Measurements from ENCODE around the gene TTPAL.

The TTPAL gene

GRCh38 chr20:44475694-44476560 lies at the start of gene TTPAL:
Gene TTPAL (plus strand): TSS chr20:44475874. CDS start chr20:44480000, 4,126 bp downstream.
- peak; percentile 83 to 88 for DNase-seq (ENCODE audit: low read depth in 2 of 2)

- no peak for DNase-seq (ENCODE audit: low read depth in 2 of 2)
Measured at GRCh38 chr20:44425923-44426322, 49.8 kb upstream of the TTPAL start.

GRCh38 chr20:44426879-44427790 lies 48.5 kb upstream of the TTPAL start:
- DNase-seq (ENCODE audit: low read depth in 2 of 2): no peak

- no peak for DNase-seq (ENCODE audit: low read depth in 2 of 2)
Measured at GRCh38 chr20:44427804-44428173, 47.9 kb upstream of the TTPAL start.

GRCh38 chr20:44428174-44429016 lies 47.3 kb upstream of the TTPAL start:
- no peak for DNase-seq (ENCODE audit: low read depth in 2 of 2)

GRCh38 chr20:44429017-44429339 lies 46.7 kb upstream of the TTPAL start:
- no peak for DNase-seq (ENCODE audit: low read depth in 2 of 2)

GRCh38 chr20:44429419-44430269 lies 46.0 kb upstream of the TTPAL start:
- no peak for DNase-seq (ENCODE audit: low read depth in 2 of 2)

GRCh38 chr20:44430270-44431065 lies 45.2 kb upstream of the TTPAL start:
- DNase-seq (ENCODE audit: low read depth in 2 of 2): no peak

- no peak for DNase-seq (ENCODE audit: low read depth in 2 of 2)
Measured at GRCh38 chr20:44431118-44431501, 44.6 kb upstream of the TTPAL start.

- DNase-seq (ENCODE audit: low read depth in 2 of 2): no peak
Measured at GRCh38 chr20:44431502-44432234, 44.0 kb upstream of the TTPAL start.

GRCh38 chr20:44432618-44433577 lies 42.8 kb upstream of the TTPAL start:
- no peak for DNase-seq (ENCODE audit: low read depth in 2 of 2)

- DNase-seq (ENCODE audit: low read depth in 2 of 2): no peak
Measured at GRCh38 chr20:44433751-44434538, 41.7 kb upstream of the TTPAL start.

- no peak for DNase-seq (ENCODE audit: low read depth in 2 of 2)
Measured at GRCh38 chr20:44435630-44436335, 39.9 kb upstream of the TTPAL start.

GRCh38 chr20:44436393-44436792 lies 39.3 kb upstream of the TTPAL start:
- DNase-seq (ENCODE audit: low read depth in 2 of 2): no peak

GRCh38 chr20:44437497-44437896 lies 38.2 kb upstream of the TTPAL start:
- no peak for DNase-seq (ENCODE audit: low read depth in 2 of 2)

GRCh38 chr20:44438782-44439181 lies 36.9 kb upstream of the TTPAL start:
- no peak for DNase-seq (ENCODE audit: low read depth in 2 of 2)

GRCh38 chr20:44439318-44439717 lies 36.4 kb upstream of the TTPAL start:
- DNase-seq (ENCODE audit: low read depth in 2 of 2): no peak

Data from stimulated activated CD4-positive, alpha-beta T cell treated with anti-CD3 and anti-CD28 coated beads, Interleukin-12 subunit alpha, Interleukin-12 subunit beta, amount 100 ng/mL, for 24 hours (primary cell).